WERI-Rb-1 (cell line): ENCODE results near the gene SH3BP4.

Experiments used
- DNase-seq: peaks from one replicate; pipeline ENCODE4 v3.0.0-alpha.2; 2020
- H3K27ac ChIP-seq: fragments of 250-450 bp; sonication (Bioruptor Pico); 2 replicates; pipeline ENCODE4 v1.5.1; 2020; ENCODE audit warnings: mild to moderate bottlenecking, moderate library complexity
- H3K27me3 ChIP-seq: fragments of 250-450 bp; sonication (Bioruptor Pico); 2 replicates; pipeline ENCODE4 v1.5.1; 2021; ENCODE audit warnings: mild to moderate bottlenecking, low read depth, moderate library complexity; ENCODE audit not compliant: insufficient read depth, severe bottlenecking
- H3K36me3 ChIP-seq: fragments of 250-450 bp; sonication (Bioruptor Pico); 2 replicates; pipeline ENCODE4 v1.5.1; 2020; ENCODE audit warnings: mild to moderate bottlenecking, moderate library complexity
- H3K4me3 ChIP-seq: 2 replicates; pipeline ENCODE4 v1.5.1; 2011; ENCODE audit warnings: low read depth, mild to moderate bottlenecking, control low read depth, low read length
- H3K9me3 ChIP-seq: fragments of 250-450 bp; sonication (Bioruptor Pico); 2 replicates; pipeline ENCODE4 v1.5.1; 2021; ENCODE audit warnings: mild to moderate bottlenecking, moderate library complexity; ENCODE audit not compliant: severe bottlenecking
- CTCF ChIP-seq: IDR thresholded peaks from 2 replicates; pipeline ENCODE4 v1.5.1; 2011; ENCODE audit warnings: low read depth, mild to moderate bottlenecking, control low read depth, inconsistent platforms, low read length

Gene SH3BP4

GRCh38 chr2:235024931-235025773 is 73.3 kb downstream of the SH3BP4 start:
- DNase-seq = no peak
- no peaks in the 10 kb centered on the region for H3K9me3 ChIP-seq
- peaks cover 40% of the 10 kb centered on the region for H3K36me3 ChIP-seq
- no peaks in the 10 kb centered on the region for H3K27me3 ChIP-seq
- no peak for TF ChIP-seq CTCF
- no peak overlapping the region for H3K27ac ChIP-seq
- no peak overlapping the region for H3K4me3 ChIP-seq

GRCh38 chr2:235025800-235026536 is 74.2 kb downstream of the SH3BP4 start:
- Histone ChIP-seq H3K36me3 (peaks cover 37% of the 10 kb centered on the region), H3K9me3 (no peaks in the 10 kb centered on the region), H3K27me3 (no peaks in the 10 kb centered on the region), H3K4me3 (no peak overlapping the region), H3K27ac (no peak overlapping the region)
- DNase-seq = no peak
- TF ChIP-seq CTCF = no peak

DNA sequence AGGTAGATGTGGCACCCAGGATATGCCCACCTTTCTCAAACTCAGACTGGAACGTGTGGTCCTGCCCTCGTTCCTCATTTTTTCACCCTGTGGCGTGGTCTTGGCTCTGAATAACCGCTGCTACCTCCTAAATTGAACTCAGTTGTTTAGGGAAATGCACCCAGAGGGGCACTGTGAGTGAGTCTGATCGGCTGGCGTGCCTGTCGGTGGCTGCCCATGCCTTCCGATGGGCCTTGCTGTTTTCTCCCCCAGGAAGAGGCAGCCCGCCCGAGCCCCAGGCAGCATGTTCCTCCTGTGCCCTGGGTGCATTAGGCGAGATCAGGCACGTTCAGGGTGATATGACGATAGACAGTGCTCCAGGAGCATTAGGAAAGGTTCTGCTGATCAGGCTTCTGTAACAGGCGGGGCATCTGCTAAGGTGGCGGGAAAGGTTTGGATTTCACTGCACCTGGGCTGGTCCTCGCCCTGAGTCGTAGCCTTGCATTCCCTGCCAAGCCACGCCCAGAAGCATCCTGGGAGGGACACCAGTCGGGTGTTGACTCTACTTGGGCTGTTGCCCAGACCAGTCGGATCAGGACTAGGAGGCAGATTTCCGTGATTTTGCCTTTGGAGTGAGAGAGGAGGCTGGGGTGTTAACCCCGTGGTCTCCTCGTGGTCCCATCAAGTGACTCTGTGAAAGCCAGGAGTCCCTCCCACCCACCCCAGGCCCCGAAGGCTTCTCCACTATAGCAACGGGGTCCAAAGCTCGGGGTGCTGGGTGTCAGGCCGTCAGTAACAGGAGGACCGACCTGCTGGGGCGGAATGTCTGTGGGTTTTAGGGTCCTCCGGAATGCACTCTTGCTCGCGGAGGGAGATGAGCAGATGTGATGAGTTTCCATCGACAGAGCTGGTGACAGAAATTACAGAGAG is 75.1 kb downstream of the SH3BP4 start:
- H3K9me3 ChIP-seq = no peaks in the 10 kb centered on the region
- no peak overlapping the region for H3K27ac ChIP-seq
- H3K27me3 ChIP-seq = no peaks in the 10 kb centered on the region
- H3K4me3 ChIP-seq = no peak overlapping the region
- DNase-seq = no peak
- TF ChIP-seq CTCF = no peak
- H3K36me3 ChIP-seq = peaks cover 43% of the 10 kb centered on the region

GRCh38 chr2:235027558-235028214 is 75.9 kb downstream of the SH3BP4 start:
- no peak overlapping the region for H3K27ac ChIP-seq
- H3K36me3 ChIP-seq = peaks cover 47% of the 10 kb centered on the region
- no peaks in the 10 kb centered on the region for H3K27me3 ChIP-seq
- no peak for TF ChIP-seq CTCF
- no peak overlapping the region for H3K4me3 ChIP-seq
- DNase-seq = no peak
- H3K9me3 ChIP-seq = no peaks in the 10 kb centered on the region

DNA sequence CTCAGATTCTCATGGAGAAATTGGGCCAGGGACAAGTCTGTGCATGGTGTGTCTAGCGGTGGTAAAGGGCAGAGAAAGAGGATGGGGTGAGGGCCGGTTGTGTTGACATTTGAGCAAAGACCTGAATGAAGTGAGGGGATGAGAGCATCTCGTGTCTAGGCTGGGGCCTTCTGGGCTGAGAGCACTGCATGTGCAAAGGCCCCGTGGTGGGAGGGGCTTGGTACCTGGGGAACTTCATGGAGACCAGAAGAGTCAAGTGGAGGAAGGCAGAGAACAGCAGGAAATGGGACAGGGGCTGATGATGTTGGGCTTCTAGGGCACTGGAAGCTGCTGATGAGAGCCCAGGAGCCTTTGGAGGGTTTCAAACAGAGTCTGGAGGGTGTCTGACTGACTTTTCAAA is 76.8 kb downstream of the SH3BP4 start:
- no peaks in the 10 kb centered on the region for H3K9me3 ChIP-seq
- peaks cover 56% of the 10 kb centered on the region for H3K36me3 ChIP-seq
- no peaks in the 10 kb centered on the region for H3K27me3 ChIP-seq
- H3K4me3 ChIP-seq = no peak overlapping the region
- TF ChIP-seq CTCF = no peak
- no peak for DNase-seq
- no peak overlapping the region for H3K27ac ChIP-seq
